Measurements from ENCODE around the gene BRD3. TPM values are rescaled to one million over a fixed set of nuclear protein-coding genes. Genes with fewer than 3 reads are reported as not detected.

BRD3 gene
- total RNA-seq, 1 experiment from 2014 or later = 108 TPM

- no peak overlapping the region for H3K27ac Mint-ChIP-seq
- peaks cover 22% of the 10 kb centered on the region for H3K9me3 Mint-ChIP-seq
- TF ChIP-seq FOXJ3 (CRISPR knock-in tag; IDR thresholded peaks at IDR 0.05; ENCODE audit: borderline replicate concordance) (no peak), ZNF121 (CRISPR knock-in tag; IDR thresholded peaks at IDR 0.05) (no peak), MYBL2 (CRISPR knock-in tag; IDR thresholded peaks at IDR 0.05) (no peak), ZBTB43 (CRISPR knock-in tag; IDR thresholded peaks at IDR 0.05) (no peak), ELF4 (CRISPR knock-in tag; IDR thresholded peaks at IDR 0.05; ENCODE audit: low read depth) (no peak), RELA (CRISPR knock-in tag; IDR thresholded peaks at IDR 0.05; ENCODE audit: borderline replicate concordance) (no peak), CREM (CRISPR knock-in tag; IDR thresholded peaks at IDR 0.05) (no peak), USF1 (CRISPR knock-in tag; IDR thresholded peaks at IDR 0.05) (no peak), FOXP4 (CRISPR knock-in tag; IDR thresholded peaks at IDR 0.05) (no peak), ESRRA (CRISPR knock-in tag; IDR thresholded peaks at IDR 0.05; ENCODE audit: borderline replicate concordance) (no peak), NFYB (CRISPR knock-in tag; conservative IDR thresholded peaks at IDR 0.05; ENCODE audit: low read depth) (no peak), ZNF671 (CRISPR knock-in tag; IDR thresholded peaks at IDR 0.05) (no peak), GABPB1 (CRISPR knock-in tag; IDR thresholded peaks at IDR 0.05) (no peak), CREB1 (CRISPR knock-in tag; IDR thresholded peaks at IDR 0.05) (no peak)
- H3K36me3 Mint-ChIP-seq = peaks cover 13% of the 10 kb centered on the region
- DNase-seq (ENCODE audit: low spot score) (no peak), ATAC-seq (no peak)
- ChIA-PET CTCF (interaction anchor here (1.8 kb wide), 1 partner anchor 225 kb away, joined by 3 read pairs; no protein-coding TSS in a partner anchor), POLR2A (no interaction called here)
- H3K4me1 Mint-ChIP-seq = no peaks in the 10 kb centered on the region
- no peak overlapping the region for H3K4me3 Mint-ChIP-seq
- peaks cover 6% of the 10 kb centered on the region; the same call in 1 of the 2 replicates for H3K27me3 Mint-ChIP-seq (ENCODE audit: low read depth)
These were observed 60.7 kb downstream of the BRD3 start for GRCh38 chr9:134007150-134007549.

GRCh38 chr9:134005381-134005780, 62.4 kb downstream of the BRD3 start:
- no peaks in the 10 kb centered on the region for H3K4me1 Mint-ChIP-seq
- TF ChIP-seq MYBL2 (CRISPR knock-in tag; IDR thresholded peaks at IDR 0.05) = no peak
- no peaks in the 10 kb centered on the region; the same call in 1 of the 2 replicates for H3K36me3 Mint-ChIP-seq
- no peak overlapping the region for H3K27ac Mint-ChIP-seq
- POLR2A ChIA-PET = no interaction called here
- peaks cover 11% of the 10 kb centered on the region for H3K9me3 Mint-ChIP-seq
- CTCF ChIA-PET = interaction anchor here (1.1 to 2.2 kb wide), 6 partner anchors 10 to 262 kb away, joined by 3 to 8 read pairs (median 6); no protein-coding TSS in a partner anchor
- ATAC-seq (no peak), DNase-seq (ENCODE audit: low spot score) (no peak)
- H3K4me3 Mint-ChIP-seq = no peak overlapping the region
- no peaks in the 10 kb centered on the region; the same call in none of the 2 replicates for H3K27me3 Mint-ChIP-seq (ENCODE audit: low read depth)

GRCh38 chr9:134004881-134005280, 62.9 kb downstream of the BRD3 start:
- H3K4me1 Mint-ChIP-seq = no peaks in the 10 kb centered on the region
- ATAC-seq (no peak), DNase-seq (ENCODE audit: low spot score) (no peak)
- no peaks in the 10 kb centered on the region for H3K36me3 Mint-ChIP-seq
- no peak overlapping the region for H3K27ac Mint-ChIP-seq
- CTCF ChIA-PET = interaction anchor here (1.1 to 2.2 kb wide), 6 partner anchors 10 to 262 kb away, joined by 3 to 8 read pairs (median 6); no protein-coding TSS in a partner anchor
- no peaks in the 10 kb centered on the region; the same call in none of the 2 replicates for H3K27me3 Mint-ChIP-seq (ENCODE audit: low read depth)
- peaks cover 10% of the 10 kb centered on the region; the same call in 1 of the 2 replicates for H3K9me3 Mint-ChIP-seq
- POLR2A ChIA-PET = no interaction called here
- H3K4me3 Mint-ChIP-seq = no peak overlapping the region
- no peak for TF ChIP-seq ESRRA (CRISPR knock-in tag; IDR thresholded peaks at IDR 0.05; ENCODE audit: borderline replicate concordance)
- no peak for TF ChIP-seq CTCF (IDR thresholded peaks at IDR 0.05)
- no peak for TF ChIP-seq ZNF219 (CRISPR knock-in tag; IDR thresholded peaks at IDR 0.05; ENCODE audit: borderline replicate concordance)
- no peak for TF ChIP-seq ARID4B (CRISPR knock-in tag; IDR thresholded peaks at IDR 0.05; ENCODE audit: borderline replicate concordance)
- TF ChIP-seq NFATC4 (CRISPR knock-in tag; IDR thresholded peaks at IDR 0.05) = no peak
- TF ChIP-seq ZMAT4 (CRISPR knock-in tag; IDR thresholded peaks at IDR 0.05) = no peak
- no peak for TF ChIP-seq TCF7 (CRISPR knock-in tag; IDR thresholded peaks at IDR 0.05; ENCODE audit: low read depth)
- no peak for TF ChIP-seq HMGA2 (CRISPR knock-in tag; IDR thresholded peaks at IDR 0.05)
- no peak for TF ChIP-seq CBFB (CRISPR knock-in tag; IDR thresholded peaks at IDR 0.05; ENCODE audit: low read depth)
- TF ChIP-seq ZNF396 (CRISPR knock-in tag; IDR thresholded peaks at IDR 0.05; ENCODE audit: borderline replicate concordance) = no peak
